ENCODE measurements around the gene THAP4.

Gene THAP4

DNA sequence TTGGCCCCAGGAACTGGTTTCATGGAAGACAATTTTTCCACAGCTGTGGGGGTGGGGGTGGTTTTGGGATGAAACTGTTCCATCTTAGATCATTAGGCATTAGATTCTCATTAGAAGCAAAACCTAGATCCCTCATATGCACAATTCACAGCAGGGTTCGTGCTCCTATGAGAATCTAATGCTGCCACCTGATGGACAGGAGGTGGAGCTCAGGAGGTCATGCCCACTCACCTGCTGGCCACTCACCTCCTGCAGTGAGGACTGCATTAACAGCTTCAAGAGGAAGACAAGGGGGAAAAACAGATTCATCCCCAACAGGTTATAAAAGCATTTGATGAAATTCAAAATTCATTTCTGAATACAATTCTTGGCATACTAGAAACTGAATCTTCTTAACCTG is 38.5 kb downstream of the THAP4 start:
- no peaks in the 10 kb centered on the region; the same call in 1 of the 2 replicates for H3F3A ChIP-seq (ENCODE audit: insufficient read depth)
- TF ChIP-seq CTCF (IDR thresholded peaks at IDR 0.05; ENCODE audit: insufficient read depth, low read length, poor library complexity, severe bottlenecking) (no peak), EZH2phosphoT487 (conservative IDR thresholded peaks at IDR 0.05; ENCODE audit: low read length) (no peak)
- no peaks in the 10 kb centered on the region; the same call in 1 of the 2 replicates for H3K36me3 ChIP-seq (ENCODE audit: low read length)
- no peak overlapping the region for H3K27ac ChIP-seq (ENCODE audit: low read depth, low read length)
- no peak overlapping the region for H2AFZ ChIP-seq (ENCODE audit: low read depth, low read length, severe bottlenecking)
- H3K4me3 ChIP-seq (ENCODE audit: insufficient read depth, low read length, poor library complexity, severe bottlenecking): no peak overlapping the region
- H3K9me3 ChIP-seq (ENCODE audit: insufficient read depth, low read length): no peaks in the 10 kb centered on the region
- H4K20me1 ChIP-seq (ENCODE audit: low read depth, low read length): no peaks in the 10 kb centered on the region
- H3K79me2 ChIP-seq (ENCODE audit: insufficient read depth, low read length): no peaks in the 10 kb centered on the region
- H3K4me2 ChIP-seq (ENCODE audit: low read depth, low read length, poor library complexity, severe bottlenecking): no peak overlapping the region
- no peaks in the 10 kb centered on the region for H3K27me3 ChIP-seq (ENCODE audit: low read length)
- no peak overlapping the region for H3K9ac ChIP-seq (ENCODE audit: low read length)
- H3K9me2 ChIP-seq (replicated peaks; ENCODE audit: insufficient read depth, low read length): no peaks in the 10 kb centered on the region

DNA sequence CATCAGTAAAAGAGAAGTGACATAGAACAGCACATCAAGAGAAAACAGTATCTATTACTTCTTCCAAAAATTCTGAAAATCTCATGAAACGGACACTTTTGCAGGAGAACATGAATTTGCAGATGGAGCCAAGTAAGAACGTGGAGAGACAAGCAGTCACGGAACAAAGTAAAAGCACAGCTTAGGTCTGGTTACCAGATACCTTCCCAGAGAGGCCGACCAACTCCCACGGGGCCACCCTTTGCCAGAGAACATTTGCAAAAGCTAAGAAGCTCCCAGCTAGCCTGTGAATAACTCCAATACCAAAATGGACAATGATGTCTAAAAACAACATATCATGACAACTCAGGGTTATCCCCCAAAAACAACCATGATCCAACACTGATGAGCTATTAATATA is 38.9 kb downstream of the THAP4 start:
- H3K9ac ChIP-seq (ENCODE audit: low read length): no peak overlapping the region
- no peaks in the 10 kb centered on the region for H3K79me2 ChIP-seq (ENCODE audit: insufficient read depth, low read length)
- H4K20me1 ChIP-seq (ENCODE audit: low read depth, low read length): no peaks in the 10 kb centered on the region
- no peak overlapping the region for H3K4me2 ChIP-seq (ENCODE audit: low read depth, low read length, poor library complexity, severe bottlenecking)
- H3K9me2 ChIP-seq (replicated peaks; ENCODE audit: insufficient read depth, low read length): no peaks in the 10 kb centered on the region
- no peaks in the 10 kb centered on the region; the same call in 1 of the 2 replicates for H3F3A ChIP-seq (ENCODE audit: insufficient read depth)
- H3K36me3 ChIP-seq (ENCODE audit: low read length): no peaks in the 10 kb centered on the region; the same call in 1 of the 2 replicates
- no peaks in the 10 kb centered on the region for H3K27me3 ChIP-seq (ENCODE audit: low read length)
- TF ChIP-seq EZH2phosphoT487 (conservative IDR thresholded peaks at IDR 0.05; ENCODE audit: low read length) (no peak), CTCF (IDR thresholded peaks at IDR 0.05; ENCODE audit: insufficient read depth, low read length, poor library complexity, severe bottlenecking) (no peak)
- no peak overlapping the region for H2AFZ ChIP-seq (ENCODE audit: low read depth, low read length, severe bottlenecking)
- no peak overlapping the region for H3K27ac ChIP-seq (ENCODE audit: low read depth, low read length)
- no peak overlapping the region for H3K4me3 ChIP-seq (ENCODE audit: insufficient read depth, low read length, poor library complexity, severe bottlenecking)
- H3K9me3 ChIP-seq (ENCODE audit: insufficient read depth, low read length): no peaks in the 10 kb centered on the region

- Histone ChIP-seq H4K20me1 (ENCODE audit: low read depth, low read length) (no peaks in the 10 kb centered on the region), H3K9me2 (replicated peaks; ENCODE audit: insufficient read depth, low read length) (no peaks in the 10 kb centered on the region), H3K4me3 (ENCODE audit: insufficient read depth, low read length, poor library complexity, severe bottlenecking) (no peak overlapping the region), H3K9me3 (ENCODE audit: insufficient read depth, low read length) (no peaks in the 10 kb centered on the region), H3K36me3 (ENCODE audit: low read length) (no peaks in the 10 kb centered on the region; the same call in 1 of the 2 replicates), H3K9ac (ENCODE audit: low read length) (no peak overlapping the region), H2AFZ (ENCODE audit: low read depth, low read length, severe bottlenecking) (no peak overlapping the region), H3K4me2 (ENCODE audit: low read depth, low read length, poor library complexity, severe bottlenecking) (no peak overlapping the region), H3K79me2 (ENCODE audit: insufficient read depth, low read length) (no peaks in the 10 kb centered on the region), H3K27ac (ENCODE audit: low read depth, low read length) (no peak overlapping the region), H3K27me3 (ENCODE audit: low read length) (no peaks in the 10 kb centered on the region), H3F3A (ENCODE audit: insufficient read depth) (no peaks in the 10 kb centered on the region; the same call in 1 of the 2 replicates)
- TF ChIP-seq EZH2phosphoT487 (conservative IDR thresholded peaks at IDR 0.05; ENCODE audit: low read length): no peak
- TF ChIP-seq CTCF (IDR thresholded peaks at IDR 0.05; ENCODE audit: insufficient read depth, low read length, poor library complexity, severe bottlenecking): no peak
Observed at GRCh38 chr2:241597561-241597960, 39.4 kb downstream of the THAP4 start.

All from SU-DHL-6 (cell line).